ENCODE measurements around the gene NUP214. TPM values are rescaled to one million over a fixed set of nuclear protein-coding genes. Genes with fewer than 3 reads are reported as not detected.

The NUP214 gene
- total RNA-seq, 4 donors from 2014 or later: 17.4 to 45.4 (median 31.1) TPM

- Histone ChIP-seq H3K4me3 (no peak overlapping the region), H3K27me3 (no peaks in the 10 kb centered on the region), H3K36me3 (peaks cover 0 to 87% (median 9%) of the 10 kb centered on the region in 3 donors), H3K4me1 (peaks cover 0 to 18% (median 8%) of the 10 kb centered on the region in 3 donors), H3K27ac (no peak overlapping the region), H3K9me3 (no peaks in the 10 kb centered on the region)
- TF ChIP-seq POLR2A (IDR thresholded peaks at IDR 0.05) (no peak), CTCF (IDR thresholded peaks at IDR 0.05) (no peak)
- DNase-seq: no peak
- WGBS, 2 donors: 87 to 98% methylated on average over 3 of the region's 3 CpGs
- intact Hi-C loops (cut with DNase I): no loop called here
These were observed 66.5 kb downstream of the NUP214 start for GRCh38 chr9:131191857-131192256.

- WGBS, 2 donors: 92% methylated on average over 2 of the region's 2 CpGs
- Histone ChIP-seq H3K27ac (no peak overlapping the region), H3K27me3 (no peaks in the 10 kb centered on the region), H3K9me3 (no peaks in the 10 kb centered on the region), H3K4me3 (no peak overlapping the region), H3K36me3 (peaks cover 10 to 87% (median 21%) of the 10 kb centered on the region in 3 donors), H3K4me1 (peaks cover 0 to 18% (median 8%) of the 10 kb centered on the region in 3 donors)
- DNase-seq: no peak
- intact Hi-C loops (cut with DNase I): no loop called here
- TF ChIP-seq CTCF (IDR thresholded peaks at IDR 0.05) (no peak), POLR2A (IDR thresholded peaks at IDR 0.05) (no peak)
These were observed 67.7 kb downstream of the NUP214 start for GRCh38 chr9:131193051-131193450.

- no peak for TF ChIP-seq CTCF (IDR thresholded peaks at IDR 0.05)
- no peak for TF ChIP-seq POLR2A (IDR thresholded peaks at IDR 0.05)
- Histone ChIP-seq H3K36me3 (peaks cover 22 to 87% (median 32%) of the 10 kb centered on the region in 3 donors), H3K4me1 (peaks cover 0 to 14% (median 7%) of the 10 kb centered on the region in 3 donors), H3K9me3 (no peaks in the 10 kb centered on the region), H3K4me3 (no peak overlapping the region), H3K27ac (no peak overlapping the region), H3K27me3 (no peaks in the 10 kb centered on the region)
- WGBS, 2 donors: 90 to 96% methylated on average over 3 of the region's 3 CpGs
- no peak for DNase-seq
- intact Hi-C loops (cut with DNase I): no loop called here
These were observed 69.4 kb downstream of the NUP214 start for GRCh38 chr9:131194762-131195161.

GRCh38 chr9:131197160-131197911 lies 72.0 kb downstream of the NUP214 start:
- Histone ChIP-seq H3K4me3 (no peak overlapping the region), H3K36me3 (peaks cover 22 to 89% (median 34%) of the 10 kb centered on the region in 3 donors), H3K4me1 (no peaks in the 10 kb centered on the region), H3K9me3 (no peaks in the 10 kb centered on the region), H3K27ac (no peak overlapping the region), H3K27me3 (no peaks in the 10 kb centered on the region)
- intact Hi-C loops (cut with DNase I): no loop called here
- DNase-seq: no peak
- TF ChIP-seq CTCF (IDR thresholded peaks at IDR 0.05): no peak
- TF ChIP-seq POLR2A (IDR thresholded peaks at IDR 0.05): no peak
- WGBS, 2 donors: 83% methylated on average over 6 to 7 of the region's 11 CpGs

GRCh38 chr9:131198041-131198715 lies 72.8 kb downstream of the NUP214 start:
- Histone ChIP-seq H3K36me3 (peaks cover 22 to 93% (median 33%) of the 10 kb centered on the region in 3 donors), H3K4me3 (no peak overlapping the region), H3K27me3 (no peaks in the 10 kb centered on the region), H3K4me1 (no peaks in the 10 kb centered on the region), H3K27ac (no peak overlapping the region), H3K9me3 (no peaks in the 10 kb centered on the region)
- no peak for DNase-seq
- TF ChIP-seq CTCF (IDR thresholded peaks at IDR 0.05) (no peak), POLR2A (IDR thresholded peaks at IDR 0.05) (no peak)
- WGBS, 2 donors: 72 to 89% methylated on average over 10 of the region's 15 CpGs
- intact Hi-C loops (cut with DNase I): no loop called here
